Measurements from ENCODE around the gene ITPR2.
"Not testable (repeated sequence)": the region's sequence is repeated elsewhere in the genome, so short reads cannot be mapped to it uniquely, and the experiment has no call there.

Gene ITPR2

DNA sequence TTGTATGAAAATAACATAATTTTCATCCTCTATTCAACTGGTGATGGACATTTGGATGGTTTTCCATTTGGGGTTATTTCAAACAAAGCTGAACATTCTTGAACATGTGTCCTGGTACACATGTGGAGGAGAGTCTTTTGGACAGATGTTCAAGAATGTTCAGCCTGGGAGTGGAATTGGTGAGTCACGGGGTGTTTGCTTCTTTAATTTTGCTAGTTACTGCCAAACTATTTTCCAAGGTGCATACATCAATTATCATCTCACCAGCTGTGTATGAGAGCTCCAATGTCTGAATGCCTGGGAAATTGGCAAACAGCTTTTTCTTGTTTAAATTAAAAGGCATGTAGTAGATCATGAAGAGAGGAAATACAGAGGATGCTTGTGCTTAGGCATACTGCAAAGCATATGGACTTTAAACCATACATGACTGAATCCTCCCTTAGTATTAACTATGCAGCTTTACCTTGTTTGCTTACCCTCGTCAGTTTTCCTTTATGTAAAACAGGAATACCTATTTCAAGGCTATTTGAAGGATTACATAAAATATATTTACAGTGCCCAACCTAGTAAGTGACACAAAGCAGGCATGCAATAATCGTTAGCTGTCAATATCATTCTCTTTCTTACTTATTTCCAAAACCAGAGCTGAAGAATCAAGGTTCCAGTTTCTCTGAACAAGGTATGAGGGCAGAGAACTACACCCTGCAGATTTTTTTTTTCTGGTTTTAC, 152.1 kb downstream of the ITPR2 start:
- no peak for DNase-seq

DNA sequence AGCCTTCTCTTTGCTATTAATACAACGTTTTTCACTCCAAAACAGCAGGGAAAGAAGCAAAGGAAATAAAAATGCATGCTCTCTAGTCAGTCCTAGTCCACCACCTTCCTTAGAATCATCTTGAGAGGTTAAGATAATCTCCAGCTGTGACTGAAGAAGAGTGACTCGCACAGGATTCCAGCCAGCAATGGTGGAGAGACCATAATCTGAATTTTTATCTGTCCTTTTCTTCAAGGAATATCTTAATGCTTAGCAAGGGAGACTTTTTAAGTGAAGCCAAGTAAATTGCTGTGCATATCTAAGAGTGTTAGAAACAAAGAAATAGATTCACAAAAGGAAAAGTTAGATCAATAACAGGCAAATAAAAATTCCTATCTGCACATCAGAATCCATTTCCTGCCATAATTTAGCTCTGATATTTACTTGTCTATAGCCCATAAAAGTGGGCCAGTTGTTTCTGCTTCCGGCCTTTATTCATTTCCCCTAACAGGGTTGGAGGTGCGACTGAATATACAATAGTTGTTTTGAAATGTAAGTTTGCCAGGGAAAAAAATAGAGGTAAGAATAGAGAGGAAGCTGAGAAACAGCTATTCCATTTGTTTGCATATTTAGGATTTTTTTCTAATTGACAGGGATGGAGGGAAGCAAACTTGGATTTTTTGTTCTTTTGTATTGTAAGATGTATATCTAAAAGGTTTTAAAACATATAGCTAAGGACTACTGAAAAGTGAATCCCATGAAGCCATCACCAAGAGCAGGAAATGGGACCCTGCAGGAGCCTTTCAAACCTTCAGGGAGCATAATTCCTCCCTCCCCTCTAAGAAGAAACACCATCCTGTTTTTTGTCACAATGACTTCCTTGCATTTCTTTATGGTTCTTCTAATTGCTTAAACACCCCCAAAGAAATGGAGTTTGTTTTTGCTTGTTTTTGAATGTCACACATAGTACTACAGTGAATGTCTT, 154.0 kb downstream of the ITPR2 start:
- no peak for DNase-seq

DNA sequence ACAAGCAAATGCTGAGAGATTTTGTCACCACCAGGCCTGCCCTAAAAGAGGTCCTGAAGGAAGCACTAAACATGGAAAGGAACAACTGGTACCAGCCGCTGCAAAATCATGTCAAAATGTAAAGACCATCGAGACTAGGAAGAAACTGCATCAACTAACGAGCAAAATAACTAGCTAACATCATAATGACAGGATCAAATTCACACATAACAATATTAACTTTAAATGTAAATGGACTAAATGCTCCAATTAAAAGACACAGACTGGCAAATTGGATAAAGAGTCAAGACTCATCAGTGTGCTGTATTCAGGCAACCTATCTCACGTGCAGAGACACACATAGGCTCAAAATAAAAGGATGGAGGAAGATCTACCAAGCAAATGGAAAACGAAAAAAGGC, 161.5 kb downstream of the ITPR2 start:
- not testable (repeated sequence) for DNase-seq

DNA sequence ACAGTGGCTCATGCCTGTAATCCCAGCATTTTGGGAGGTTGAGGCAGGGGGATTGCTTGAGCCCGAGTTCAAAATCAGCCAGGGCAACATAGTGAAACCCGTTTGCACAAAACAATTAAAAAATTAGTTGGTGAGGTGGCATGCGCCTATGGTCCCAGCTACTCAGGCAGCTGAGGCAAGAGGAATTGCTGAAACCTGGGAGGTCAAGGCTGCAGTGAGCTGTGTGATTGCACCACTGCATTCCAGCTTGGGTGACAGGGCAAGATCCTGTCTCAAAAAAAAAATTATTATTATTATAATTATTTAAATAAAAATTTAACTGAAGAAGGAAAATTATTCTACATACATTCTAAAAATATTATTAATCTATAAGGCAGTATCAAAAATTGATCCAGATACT, 164.1 kb downstream of the ITPR2 start:
- DNase-seq = no peak

DNA sequence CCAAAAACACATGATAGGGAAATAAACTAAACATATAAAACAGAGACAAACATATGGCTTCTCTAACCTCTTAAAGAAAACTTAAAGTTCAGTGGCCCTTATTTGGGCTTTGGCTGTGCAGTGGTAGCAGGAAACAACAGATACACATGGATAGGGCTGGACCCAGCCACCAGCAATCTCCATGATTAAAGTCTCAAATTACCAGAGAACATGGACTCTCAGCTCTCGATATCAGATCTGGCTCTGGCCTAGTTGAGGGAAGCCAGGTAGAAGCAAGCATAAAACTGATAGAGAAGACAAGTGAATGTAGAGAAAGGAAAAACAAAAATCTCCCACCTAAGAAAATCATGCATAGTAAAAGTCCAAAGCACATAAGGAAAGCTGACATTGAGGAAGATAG, 164.8 kb downstream of the ITPR2 start:
- no peak for DNase-seq

DNA sequence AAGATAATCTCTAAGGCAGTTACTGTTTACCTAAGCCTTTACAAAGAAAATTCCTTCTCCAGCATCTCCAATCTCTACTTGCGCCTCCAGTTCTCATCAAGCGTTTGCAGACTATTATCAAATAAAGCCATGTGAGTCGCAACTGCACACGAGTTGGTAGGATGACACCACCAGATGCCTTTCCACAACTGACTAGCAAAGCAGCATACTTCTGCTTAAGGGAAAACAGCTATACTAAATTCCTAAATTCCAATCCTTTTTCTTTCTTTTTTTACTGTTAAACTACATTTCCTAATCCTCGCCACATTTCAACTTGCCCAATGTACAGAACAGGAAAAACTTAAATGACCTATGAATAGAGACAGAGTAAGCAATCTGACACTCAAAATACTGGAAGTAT, 166.7 kb downstream of the ITPR2 start:
- DNase-seq = no peak

DNA sequence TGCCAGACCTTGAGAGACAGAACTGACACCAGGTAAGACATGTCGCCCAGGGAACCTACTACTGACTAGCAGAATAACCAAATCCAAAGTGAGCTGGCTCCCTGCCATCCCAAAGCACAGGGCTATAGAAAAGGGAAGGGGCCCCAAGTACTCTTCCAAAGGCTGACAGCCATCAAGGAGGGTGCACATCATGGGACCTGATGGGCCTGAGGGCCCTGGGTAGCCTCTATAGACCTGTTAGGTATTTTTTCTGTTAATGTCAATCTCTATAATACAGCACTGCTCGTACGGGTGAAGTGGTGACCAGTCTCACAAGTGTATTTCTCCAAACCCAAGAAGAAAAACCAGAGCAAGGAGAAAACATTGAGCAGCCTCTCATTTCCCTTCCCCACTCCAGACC, 171.6 kb downstream of the ITPR2 start:
- DNase-seq = no peak

DNA sequence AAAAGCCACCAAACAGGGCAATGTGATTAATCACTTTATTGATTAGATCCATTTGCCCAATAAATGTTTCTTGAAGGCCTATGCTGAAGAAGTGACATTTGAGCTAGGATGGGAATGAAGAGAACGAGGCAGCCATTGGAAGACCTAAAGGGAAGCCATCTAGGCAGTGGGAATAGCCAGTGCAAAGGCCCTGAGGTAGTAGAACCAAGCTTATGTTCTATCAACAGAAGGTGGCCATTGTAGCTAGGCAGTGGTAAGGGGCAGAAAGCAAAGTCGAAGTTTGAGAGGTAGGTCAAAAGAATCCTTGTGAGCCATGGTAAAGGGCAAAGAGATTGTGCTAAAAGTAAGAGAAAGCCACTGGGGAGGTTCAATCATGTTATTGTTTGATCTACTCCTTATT, 173.1 kb downstream of the ITPR2 start:
- no peak for DNase-seq

DNA sequence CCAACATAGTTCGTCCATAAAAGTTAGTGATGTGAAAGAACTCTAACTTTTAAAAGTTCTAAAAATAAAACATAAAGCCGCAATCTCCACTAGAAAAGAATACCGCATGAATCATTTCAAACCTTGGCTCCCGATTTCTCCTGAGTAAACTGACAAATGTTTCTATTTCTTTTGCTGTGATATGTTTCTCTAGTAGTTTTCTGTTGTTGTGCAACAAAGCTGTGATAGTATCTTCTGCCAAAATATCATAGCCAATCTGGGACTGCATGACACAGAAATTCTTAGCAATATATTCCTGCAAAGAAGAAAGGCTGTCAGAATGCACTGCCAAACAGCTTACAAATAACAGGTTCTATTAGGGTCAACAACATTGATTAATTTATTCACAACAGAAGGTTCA, 174.0 kb downstream of the ITPR2 start:
- no peak for DNase-seq

DNA sequence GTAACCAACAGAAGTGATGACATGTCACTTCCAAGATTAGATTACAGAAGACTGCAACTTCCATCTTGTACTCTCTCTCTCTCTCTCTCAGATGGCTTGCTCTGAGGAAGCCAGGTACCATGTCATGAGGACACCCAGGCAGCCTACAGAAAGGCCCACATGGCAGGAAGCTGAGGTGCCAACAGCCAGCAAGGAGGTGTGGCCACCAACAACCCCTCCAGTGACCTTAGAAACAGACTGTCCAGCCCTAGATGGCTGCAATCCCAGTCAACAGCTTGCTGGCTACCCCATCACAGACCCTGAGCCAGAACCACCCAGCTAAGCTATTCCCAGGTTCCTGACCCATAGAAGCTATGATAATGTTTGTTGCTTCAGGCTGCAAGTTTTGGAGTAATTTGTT, 178.4 kb downstream of the ITPR2 start:
- DNase-seq = no peak

DNA sequence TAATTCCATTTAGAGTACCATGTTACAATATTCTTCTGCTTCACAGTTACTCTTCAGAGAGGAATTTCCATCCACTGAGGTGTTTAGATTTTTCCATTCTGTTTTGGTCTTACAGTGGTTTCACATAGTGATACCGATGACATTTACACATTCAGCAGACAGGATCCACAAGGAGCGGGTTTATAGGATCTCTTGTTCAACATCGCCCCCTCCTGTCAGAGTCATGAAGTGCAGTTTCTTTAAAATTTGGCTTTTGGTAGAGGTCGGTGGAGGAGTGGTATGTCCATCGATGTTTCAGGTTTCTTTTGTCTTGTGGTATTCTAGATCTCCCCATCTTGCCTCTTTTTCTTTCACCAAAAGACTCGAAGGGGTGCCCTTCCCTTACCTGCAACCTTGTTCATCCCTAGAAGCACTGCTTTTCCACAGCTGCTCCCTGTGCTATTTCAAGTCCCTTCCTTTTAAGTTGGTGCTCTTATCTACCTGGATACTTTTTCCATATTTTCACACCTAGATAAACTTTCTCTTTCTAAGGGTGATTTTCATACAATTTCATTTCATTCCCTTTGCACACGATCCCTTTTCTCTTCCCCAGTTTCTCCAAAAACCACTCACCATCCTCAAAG, 181.3 kb downstream of the ITPR2 start:
- peak in 30 of 56 donors; percentile 6 to 82 (median 26) for DNase-seq

DNA sequence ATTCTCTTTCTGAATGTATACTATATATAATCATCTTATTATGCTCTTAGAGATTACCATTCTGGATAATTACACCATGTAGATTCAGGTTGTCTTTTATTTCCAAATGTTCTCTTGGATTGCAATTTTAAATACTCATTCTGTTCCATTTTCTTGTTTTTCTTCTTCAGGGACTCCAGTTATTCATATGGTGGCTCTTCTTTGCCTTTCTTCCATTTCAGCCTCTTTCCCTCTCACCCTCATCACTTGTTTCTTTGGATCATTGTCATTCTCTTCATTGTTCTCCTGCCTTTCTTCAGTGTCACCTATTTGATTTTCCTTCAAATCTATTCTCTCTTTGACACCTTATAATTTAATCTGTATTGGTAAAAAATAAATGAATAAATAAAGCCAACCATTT, 182.0 kb downstream of the ITPR2 start:
- no peak for DNase-seq

DNA sequence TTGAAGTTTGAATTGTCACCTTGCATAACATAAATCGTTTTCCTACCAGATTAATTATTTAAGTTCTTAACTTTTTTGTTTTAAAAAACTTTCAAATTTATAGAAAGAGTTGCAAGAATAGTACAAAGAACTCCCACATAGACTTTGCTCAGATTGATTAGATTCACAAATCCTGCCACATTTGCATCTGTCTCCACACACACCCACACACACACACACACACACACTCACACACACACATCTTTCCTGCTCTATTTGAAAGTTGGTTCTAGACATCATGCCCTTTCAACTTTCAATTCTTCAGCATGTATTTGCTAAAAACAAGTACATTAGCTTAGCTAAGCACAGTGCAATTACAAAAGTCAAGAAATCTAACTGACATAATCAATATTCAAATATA, 184.0 kb downstream of the ITPR2 start:
- DNase-seq = no peak

DNA sequence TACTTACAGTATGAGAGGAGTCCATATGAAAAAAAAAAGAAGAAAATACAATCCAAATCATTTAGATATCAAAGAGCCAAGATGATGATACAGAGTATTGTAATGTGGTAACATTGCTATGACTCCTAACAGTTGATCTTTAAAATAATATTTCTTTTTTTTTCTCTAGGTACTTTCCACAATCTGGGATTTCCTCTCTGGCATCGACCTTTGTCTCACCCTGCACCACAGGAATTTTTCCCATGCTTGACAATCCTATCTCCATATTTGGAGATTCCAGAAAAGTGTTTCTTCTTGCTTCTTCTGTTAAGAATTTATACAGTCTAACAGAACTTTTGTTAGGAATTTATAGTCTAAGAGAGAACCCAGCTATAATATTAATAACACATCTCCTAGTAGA, 184.4 kb downstream of the ITPR2 start:
- DNase-seq = no peak

DNA sequence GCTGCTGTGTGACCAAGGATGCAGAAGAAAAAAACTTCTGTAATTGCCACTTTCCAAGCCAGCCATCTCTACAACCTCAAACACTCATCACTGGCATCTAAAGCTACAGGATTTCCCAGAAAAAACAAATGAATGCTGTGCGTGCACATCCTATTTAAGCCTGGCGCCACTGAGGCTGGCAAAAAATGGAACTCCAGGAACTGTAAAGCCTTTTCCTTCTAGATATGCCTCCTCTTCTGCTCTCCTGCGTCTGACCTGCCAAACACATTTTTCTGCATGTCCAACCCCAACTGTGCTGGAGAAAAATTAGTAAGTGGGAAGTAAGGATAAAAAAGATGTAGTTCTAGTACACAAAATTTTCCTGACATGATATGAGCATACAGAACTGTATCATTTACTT, 184.9 kb downstream of the ITPR2 start:
- DNase-seq = no peak

DNA sequence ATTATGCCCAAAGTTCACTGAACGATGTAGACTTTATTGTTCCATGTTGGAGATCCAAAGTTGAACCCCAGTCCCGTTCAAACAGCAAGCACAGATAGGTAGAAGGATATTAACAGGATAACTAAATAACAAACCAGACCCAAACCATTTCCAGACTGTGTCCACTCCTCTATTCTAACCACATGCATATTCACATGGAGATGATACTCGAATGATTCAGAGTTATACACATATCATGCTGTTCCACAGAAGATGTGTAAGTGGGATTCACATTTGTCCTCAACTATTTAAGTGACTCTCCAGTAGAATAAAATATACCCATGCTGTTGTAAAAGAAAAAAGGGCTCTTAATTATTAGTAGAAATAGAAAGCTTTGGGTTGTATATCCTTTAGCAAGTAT, 185.9 kb downstream of the ITPR2 start:
- DNase-seq = no peak

DNA sequence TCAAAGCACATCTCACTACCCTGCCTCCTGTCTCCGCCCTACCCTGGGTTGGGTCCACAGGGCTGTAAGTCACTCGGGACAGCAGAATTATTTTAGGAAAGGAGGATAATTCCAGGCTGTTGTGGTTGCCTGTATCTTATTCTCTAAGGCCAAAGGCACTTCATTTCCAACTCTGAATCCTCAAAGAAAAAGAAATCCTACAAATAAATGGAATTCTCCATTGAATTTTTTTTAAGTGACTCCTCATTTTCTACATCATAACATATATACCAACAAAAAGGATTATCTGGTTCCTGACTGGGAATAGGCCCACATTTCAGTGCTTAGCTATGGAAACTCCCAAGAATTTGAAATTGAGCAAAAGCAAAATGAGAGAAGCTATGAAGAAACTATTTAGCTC, 186.4 kb downstream of the ITPR2 start:
- no peak for DNase-seq

DNA sequence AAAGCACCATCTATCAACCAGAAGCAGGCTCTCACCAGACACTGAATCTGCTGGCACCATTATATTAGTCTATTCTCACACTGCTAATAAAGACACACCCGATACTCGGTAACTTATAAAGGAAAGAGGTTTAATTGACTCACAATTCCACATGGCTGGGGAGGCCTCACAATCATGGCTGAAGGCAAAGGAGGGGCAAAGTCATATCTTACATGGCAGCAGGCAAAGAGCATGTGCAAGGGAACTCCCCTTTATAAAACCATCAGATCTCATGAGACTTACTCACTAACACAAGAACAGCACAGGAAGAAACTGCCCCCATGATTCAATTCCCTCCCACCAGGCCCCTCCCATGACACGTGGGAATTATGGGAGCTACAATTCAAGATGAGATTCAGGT, 188.6 kb downstream of the ITPR2 start:
- not testable (repeated sequence) for DNase-seq

DNA sequence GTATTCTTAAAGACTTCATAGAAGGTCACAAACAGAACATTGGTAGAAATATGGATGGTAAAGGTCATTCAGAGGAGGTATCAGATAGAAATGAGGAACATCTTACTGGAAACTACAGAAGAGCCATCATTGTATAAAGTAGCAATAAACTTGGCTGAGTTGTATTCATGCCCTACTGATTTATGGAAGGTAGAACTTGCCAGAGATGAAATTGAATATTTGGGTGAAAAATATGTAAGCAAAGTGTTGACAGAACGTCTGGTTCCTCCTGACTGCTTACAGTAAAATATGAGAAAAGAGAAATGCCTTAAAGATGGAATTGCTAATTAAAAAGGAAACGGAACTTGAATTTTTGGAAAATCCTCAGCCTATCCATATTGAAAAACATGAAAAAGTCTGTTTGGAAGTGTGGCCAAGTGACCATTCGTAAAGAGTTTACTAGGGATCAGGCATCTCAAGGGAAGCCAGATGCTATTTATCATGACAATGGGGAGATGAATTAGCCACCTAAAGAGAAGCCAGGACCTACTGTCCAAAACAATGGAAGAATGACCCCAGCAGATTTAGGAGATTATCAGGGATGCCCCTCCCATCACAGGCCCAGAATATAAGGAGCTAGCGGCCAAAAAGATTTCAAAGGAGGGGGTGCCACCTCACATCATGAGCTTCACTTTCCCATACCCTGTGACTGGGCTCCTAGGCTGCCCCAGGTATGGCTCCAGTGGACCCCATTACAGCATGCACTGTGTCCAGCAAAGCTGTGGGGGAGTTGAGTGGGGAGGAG, 189.3 kb downstream of the ITPR2 start:
- no peak for DNase-seq

DNA sequence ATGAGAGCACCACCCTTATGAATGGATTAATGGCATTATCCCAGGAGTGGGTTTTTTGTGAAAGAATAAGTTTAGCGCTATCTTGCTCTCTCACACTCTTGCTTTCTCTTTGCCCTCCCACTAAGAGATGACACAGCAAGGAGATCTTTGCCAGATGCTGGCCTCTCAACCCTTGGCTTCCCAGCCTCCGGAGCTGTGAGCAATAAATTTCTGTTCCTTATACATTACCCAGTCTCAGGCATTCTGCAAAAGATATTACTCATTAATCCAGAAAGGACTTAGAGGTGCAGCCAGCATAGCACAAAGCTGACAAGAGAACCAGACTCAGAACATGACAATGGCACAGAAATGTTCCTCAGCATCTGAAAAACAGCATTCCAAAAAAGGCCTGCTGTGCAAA, 190.6 kb downstream of the ITPR2 start:
- no peak for DNase-seq

DNA sequence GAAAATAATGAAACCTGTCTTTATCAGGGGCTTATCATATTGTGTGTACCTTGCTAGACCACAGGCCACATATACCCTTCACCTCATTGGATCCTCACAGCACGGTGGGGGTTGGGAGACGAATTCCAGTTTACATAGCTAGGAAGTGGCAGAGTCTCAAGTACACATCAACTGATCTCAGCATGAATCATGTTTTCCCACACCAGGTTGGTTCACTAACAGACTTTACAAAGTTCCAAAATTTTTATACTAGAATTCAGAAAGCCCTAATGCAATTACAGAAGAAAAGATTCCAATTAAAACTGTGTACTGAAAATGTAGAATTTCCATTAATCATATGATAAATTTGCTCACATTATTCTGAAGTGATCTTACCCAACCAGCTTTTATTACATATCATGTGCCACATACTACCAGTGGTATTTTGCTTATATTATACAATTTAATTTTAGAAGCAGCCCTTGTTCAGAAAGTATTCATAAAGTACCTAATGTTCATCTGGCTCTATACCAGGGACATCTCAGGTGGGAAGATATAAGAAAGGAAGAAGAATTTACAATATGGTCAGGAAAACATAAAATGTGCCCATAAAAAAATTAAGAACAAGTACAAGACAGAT, 196.2 kb downstream of the ITPR2 start:
- no peak for DNase-seq
